HepG2 (cell line): ENCODE results near the gene SPNS1. TPM values are rescaled to one million over a fixed set of nuclear protein-coding genes. Genes with fewer than 3 reads are reported as not detected.

Source experiments
- ADNP ChIP-seq: sonication (generic); formaldehyde crosslinking; IDR thresholded peaks from 2 replicates; pipeline ENCODE4 v1.4.0; 2020; ENCODE audit warnings: missing genetic modification reagents
- ELK4 ChIP-seq: sonication (generic); formaldehyde crosslinking; IDR thresholded peaks from 2 replicates; pipeline ENCODE4 v1.9.0; 2021; ENCODE audit warnings: missing genetic modification reagents, borderline replicate concordance
- FLYWCH1 ChIP-seq: sonication (generic); formaldehyde crosslinking; IDR thresholded peaks from 2 replicates; pipeline ENCODE4 v1.8.1; 2023; ENCODE audit warnings: mild to moderate bottlenecking, missing genetic modification reagents
- FOXO4 ChIP-seq: sonication (generic); formaldehyde crosslinking; conservative IDR thresholded peaks from 2 replicates; pipeline ENCODE4 v1.8.1; 2023; ENCODE audit warnings: missing genetic modification reagents
- GATAD1 ChIP-seq: IDR thresholded peaks from 2 replicates; pipeline ENCODE4 v1.6.1; 2016; ENCODE audit warnings: missing genetic modification reagents, missing compliant biosample characterization
- HES4 ChIP-seq: sonication (generic); formaldehyde crosslinking; IDR thresholded peaks from 2 replicates; pipeline ENCODE4 v1.9.0; 2021; ENCODE audit warnings: mild to moderate bottlenecking, missing genetic modification reagents, borderline replicate concordance
- HMG20A ChIP-seq: IDR thresholded peaks from 2 replicates; pipeline ENCODE4 v1.6.1; 2016; ENCODE audit warnings: borderline replicate concordance
- JUNB ChIP-seq: sonication (generic); formaldehyde crosslinking; IDR thresholded peaks from 2 replicates; pipeline ENCODE4 v1.8.0; 2022; ENCODE audit warnings: missing genetic modification reagents, mild to moderate bottlenecking, borderline replicate concordance
- MXD1 ChIP-seq: sonication (generic); formaldehyde crosslinking; IDR thresholded peaks from 2 replicates; pipeline ENCODE4 v1.4.0; 2020; ENCODE audit warnings: mild to moderate bottlenecking, missing genetic modification reagents
- RXRA ChIP-seq: sonication (generic); formaldehyde crosslinking; IDR thresholded peaks from 2 replicates; pipeline ENCODE4 v1.5.1; 2020; ENCODE audit warnings: missing genetic modification reagents
- SALL2 ChIP-seq: sonication (generic); formaldehyde crosslinking; IDR thresholded peaks from 2 replicates; pipeline ENCODE4 v1.8.1; 2023; ENCODE audit warnings: mild to moderate bottlenecking, missing genetic modification reagents, inconsistent platforms
- ZNF20 ChIP-seq: sonication (generic); formaldehyde crosslinking; IDR thresholded peaks from 2 replicates; pipeline ENCODE4 v1.4.0; 2020; ENCODE audit warnings: mild to moderate bottlenecking, moderate library complexity, missing genetic modification reagents
- ZNF441 ChIP-seq: sonication (generic); formaldehyde crosslinking; IDR thresholded peaks from 2 replicates; pipeline ENCODE4 v1.7.0; 2021; ENCODE audit warnings: missing genetic modification reagents, borderline replicate concordance
- ZNF547 ChIP-seq: sonication (generic); formaldehyde crosslinking; IDR thresholded peaks from 2 replicates; pipeline ENCODE4 v1.5.1; 2020; ENCODE audit warnings: mild to moderate bottlenecking, missing genetic modification reagents
- polyA plus RNA-seq, 8 experiments: library from polyadenylated mRNA; depleted of rRNA in 3 of 8; stranded (reverse) in 7 of 8; unstranded in 1 of 8; fragments of >200 nt; fragmentation: Illumina TruSeq in 4 of 8; extraction: Trizol in 4 of 8; gene quantifications; 2 replicates each; pipeline versions ENCODE4 v1.2.1 to v1.2.3, GENCODE V29; 2011 to 2016; ENCODE audit warnings: low read depth in 4 of 8, missing spikeins in 1 of 8, mixed read lengths in 1 of 8; ENCODE audit not compliant: insufficient read depth in 1 of 8
- total RNA-seq, 5 experiments: library from RNA; depleted of rRNA; stranded (reverse); fragments of >200 nt; fragmentation: Illumina TruSeq; extraction: Trizol; gene quantifications; 2 replicates each; pipeline ENCODE4 v1.2.3, GENCODE V29; 2016; ENCODE audit warnings: low read depth in 1 of 5
- TF ChIP-seq, protein P1 (sequence below): sonication (generic); formaldehyde crosslinking; IDR thresholded peaks from 2 replicates; pipeline ENCODE4 v1.4.0; 2020; ENCODE audit warnings: missing genetic modification reagents
- TF ChIP-seq, protein P2 (sequence below): sonication (generic); formaldehyde crosslinking; IDR thresholded peaks from 2 replicates; pipeline ENCODE4 v1.5.0; 2020; ENCODE audit warnings: mild to moderate bottlenecking, missing genetic modification reagents, borderline replicate concordance

SPNS1 gene
- total and polyA plus RNA-seq, 2 of the 13 experiments (the other 11 are each of a cell fraction or from before 2014, with no cell fraction given), result 25.6 to 38.8 TPM

- peak; percentile 100 for TF ChIP-seq GATAD1 (CRISPR knock-in tag)
- TF ChIP-seq RXRA (CRISPR knock-in tag), result peak; percentile 88
- TF ChIP-seq, protein P1, sequence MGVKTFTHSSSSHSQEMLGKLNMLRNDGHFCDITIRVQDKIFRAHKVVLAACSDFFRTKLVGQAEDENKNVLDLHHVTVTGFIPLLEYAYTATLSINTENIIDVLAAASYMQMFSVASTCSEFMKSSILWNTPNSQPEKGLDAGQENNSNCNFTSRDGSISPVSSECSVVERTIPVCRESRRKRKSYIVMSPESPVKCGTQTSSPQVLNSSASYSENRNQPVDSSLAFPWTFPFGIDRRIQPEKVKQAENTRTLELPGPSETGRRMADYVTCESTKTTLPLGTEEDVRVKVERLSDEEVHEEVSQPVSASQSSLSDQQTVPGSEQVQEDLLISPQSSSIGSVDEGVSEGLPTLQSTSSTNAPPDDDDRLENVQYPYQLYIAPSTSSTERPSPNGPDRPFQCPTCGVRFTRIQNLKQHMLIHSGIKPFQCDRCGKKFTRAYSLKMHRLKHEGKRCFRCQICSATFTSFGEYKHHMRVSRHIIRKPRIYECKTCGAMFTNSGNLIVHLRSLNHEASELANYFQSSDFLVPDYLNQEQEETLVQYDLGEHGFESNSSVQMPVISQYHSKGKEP (CRISPR knock-in tag), result peak; percentile 85; the same call in 1 of the 2 replicates
- peak; percentile 96 for TF ChIP-seq MXD1 (CRISPR knock-in tag)
- TF ChIP-seq, protein P2, sequence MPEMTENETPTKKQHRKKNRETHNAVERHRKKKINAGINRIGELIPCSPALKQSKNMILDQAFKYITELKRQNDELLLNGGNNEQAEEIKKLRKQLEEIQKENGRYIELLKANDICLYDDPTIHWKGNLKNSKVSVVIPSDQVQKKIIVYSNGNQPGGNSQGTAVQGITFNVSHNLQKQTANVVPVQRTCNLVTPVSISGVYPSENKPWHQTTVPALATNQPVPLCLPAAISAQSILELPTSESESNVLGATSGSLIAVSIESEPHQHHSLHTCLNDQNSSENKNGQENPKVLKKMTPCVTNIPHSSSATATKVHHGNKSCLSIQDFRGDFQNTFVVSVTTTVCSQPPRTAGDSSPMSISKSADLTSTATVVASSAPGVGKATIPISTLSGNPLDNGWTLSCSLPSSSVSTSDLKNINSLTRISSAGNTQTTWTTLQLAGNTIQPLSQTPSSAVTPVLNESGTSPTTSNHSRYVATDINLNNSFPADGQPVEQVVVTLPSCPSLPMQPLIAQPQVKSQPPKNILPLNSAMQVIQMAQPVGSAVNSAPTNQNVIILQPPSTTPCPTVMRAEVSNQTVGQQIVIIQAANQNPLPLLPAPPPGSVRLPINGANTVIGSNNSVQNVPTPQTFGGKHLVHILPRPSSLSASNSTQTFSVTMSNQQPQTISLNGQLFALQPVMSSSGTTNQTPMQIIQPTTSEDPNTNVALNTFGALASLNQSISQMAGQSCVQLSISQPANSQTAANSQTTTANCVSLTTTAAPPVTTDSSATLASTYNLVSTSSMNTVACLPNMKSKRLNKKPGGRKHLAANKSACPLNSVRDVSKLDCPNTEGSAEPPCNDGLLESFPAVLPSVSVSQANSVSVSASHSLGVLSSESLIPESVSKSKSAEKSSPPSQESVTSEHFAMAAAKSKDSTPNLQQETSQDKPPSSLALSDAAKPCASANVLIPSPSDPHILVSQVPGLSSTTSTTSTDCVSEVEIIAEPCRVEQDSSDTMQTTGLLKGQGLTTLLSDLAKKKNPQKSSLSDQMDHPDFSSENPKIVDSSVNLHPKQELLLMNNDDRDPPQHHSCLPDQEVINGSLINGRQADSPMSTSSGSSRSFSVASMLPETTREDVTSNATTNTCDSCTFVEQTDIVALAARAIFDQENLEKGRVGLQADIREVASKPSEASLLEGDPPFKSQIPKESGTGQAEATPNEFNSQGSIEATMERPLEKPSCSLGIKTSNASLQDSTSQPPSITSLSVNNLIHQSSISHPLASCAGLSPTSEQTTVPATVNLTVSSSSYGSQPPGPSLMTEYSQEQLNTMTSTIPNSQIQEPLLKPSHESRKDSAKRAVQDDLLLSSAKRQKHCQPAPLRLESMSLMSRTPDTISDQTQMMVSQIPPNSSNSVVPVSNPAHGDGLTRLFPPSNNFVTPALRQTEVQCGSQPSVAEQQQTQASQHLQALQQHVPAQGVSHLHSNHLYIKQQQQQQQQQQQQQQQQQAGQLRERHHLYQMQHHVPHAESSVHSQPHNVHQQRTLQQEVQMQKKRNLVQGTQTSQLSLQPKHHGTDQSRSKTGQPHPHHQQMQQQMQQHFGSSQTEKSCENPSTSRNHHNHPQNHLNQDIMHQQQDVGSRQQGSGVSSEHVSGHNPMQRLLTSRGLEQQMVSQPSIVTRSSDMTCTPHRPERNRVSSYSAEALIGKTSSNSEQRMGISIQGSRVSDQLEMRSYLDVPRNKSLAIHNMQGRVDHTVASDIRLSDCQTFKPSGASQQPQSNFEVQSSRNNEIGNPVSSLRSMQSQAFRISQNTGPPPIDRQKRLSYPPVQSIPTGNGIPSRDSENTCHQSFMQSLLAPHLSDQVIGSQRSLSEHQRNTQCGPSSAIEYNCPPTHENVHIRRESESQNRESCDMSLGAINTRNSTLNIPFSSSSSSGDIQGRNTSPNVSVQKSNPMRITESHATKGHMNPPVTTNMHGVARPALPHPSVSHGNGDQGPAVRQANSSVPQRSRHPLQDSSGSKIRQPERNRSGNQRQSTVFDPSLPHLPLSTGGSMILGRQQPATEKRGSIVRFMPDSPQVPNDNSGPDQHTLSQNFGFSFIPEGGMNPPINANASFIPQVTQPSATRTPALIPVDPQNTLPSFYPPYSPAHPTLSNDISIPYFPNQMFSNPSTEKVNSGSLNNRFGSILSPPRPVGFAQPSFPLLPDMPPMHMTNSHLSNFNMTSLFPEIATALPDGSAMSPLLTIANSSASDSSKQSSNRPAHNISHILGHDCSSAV, result no peak
- peak; percentile 89 for TF ChIP-seq HES4 (CRISPR knock-in tag)
- no peak for TF ChIP-seq JUNB (CRISPR knock-in tag)
- no peak for TF ChIP-seq FOXO4 (CRISPR knock-in tag)
- peak; percentile 68; the same call in 1 of the 2 replicates for TF ChIP-seq ZNF441 (CRISPR knock-in tag)
- TF ChIP-seq ZNF547 (CRISPR knock-in tag), result peak; percentile 90
- peak; percentile 22; the same call in 1 of the 2 replicates for TF ChIP-seq FLYWCH1
- peak; percentile 58; the same call in 1 of the 2 replicates for TF ChIP-seq ELK4
- TF ChIP-seq ADNP (CRISPR knock-in tag), result no peak
- peak; percentile 99 for TF ChIP-seq SALL2 (CRISPR knock-in tag)
- TF ChIP-seq ZNF20 (CRISPR knock-in tag), result peak; percentile 88
- no peak for TF ChIP-seq HMG20A (CRISPR knock-in tag)
These were observed at the start of gene SPNS1 (continued) for GRCh38 chr16:28974437-28975157.
